Peyer's patch (tissue), 4 donors: Measurements from ENCODE around the gene DNAH17. TPM values are rescaled to one million over a fixed set of nuclear protein-coding genes. Genes with fewer than 3 reads are reported as not detected.

Source experiments
- DNase-seq, 3 donors: peaks; one replicate each; pipeline ENCODE4 v3.0.0-alpha.2; 2017 to 2019
- H3K27ac ChIP-seq, 4 donors: fragments of 200-600 bp; sonication (generic); one replicate each; pipeline ENCODE4 v1.5.1; 2016 to 2019
- H3K27me3 ChIP-seq, 2 donors: fragments of 200-600 bp; sonication (generic); one replicate each; pipeline ENCODE4 v1.5.1; 2019
- H3K36me3 ChIP-seq, 3 donors: fragments of 200-600 bp; sonication (generic); one replicate each; pipeline ENCODE4 v1.5.1; 2016 to 2019
- H3K4me1 ChIP-seq, 4 donors: fragments of 200-600 bp; sonication (generic); one replicate each; pipeline ENCODE4 v1.5.1; 2016 to 2019
- H3K4me3 ChIP-seq, 4 donors: fragments of 200-600 bp; sonication (generic); 1 replicate in 3 of 4; 2 replicates in 1 of 4; pipeline ENCODE4 v1.5.1; 2016 to 2019; ENCODE audit warnings: mild to moderate bottlenecking in 1 of 4
- H3K9me3 ChIP-seq, 4 donors: fragments of 200-600 bp; sonication (generic); one replicate each; pipeline ENCODE4 v1.5.1; 2016 to 2019; ENCODE audit warnings: mild to moderate bottlenecking in 1 of 4
- CTCF ChIP-seq, 6 experiments: fragments of 450-650 bp in 4 of 6; fragments of 200-600 bp in 2 of 6; sonication (generic) in 1 of 6; IDR thresholded peaks; one replicate each; pipeline ENCODE4 v1.5.1; 2017 to 2019; ENCODE audit warnings: antibody characterized with exemption in 6 of 6, mild to moderate bottlenecking in 3 of 6, moderate library complexity in 1 of 6
- POLR2A ChIP-seq, 2 donors: fragments of 450-650 bp; IDR thresholded peaks; one replicate each; pipeline ENCODE4 v1.5.1; 2017; ENCODE audit warnings: antibody characterized with exemption in 2 of 2, mild to moderate bottlenecking in 2 of 2, moderate library complexity in 2 of 2
- total RNA-seq, 4 donors: library from RNA; depleted of rRNA; stranded (reverse); fragments of >200 nt; gene quantifications; one replicate each; pipeline ENCODE4 v1.1.0, GENCODE V29; 2016

Gene DNAH17
- total RNA-seq, 4 donors from 2014 or later = under 0.01 to 0.67 TPM; not detected in 2

GRCh38 chr17:78417531-78417909 lies 159.7 kb downstream of the DNAH17 start:
- H3K27ac ChIP-seq = peak overlapping the region; percentile 65 to 87 (median 78)
- no peak for TF ChIP-seq POLR2A (IDR thresholded peaks at IDR 0.05)
- TF ChIP-seq CTCF (IDR thresholded peaks at IDR 0.05) = no peak
- peak in 2 of 3 donors; percentile 41 to 45 for DNase-seq
- H3K4me3 ChIP-seq = no peak overlapping the region
- H3K36me3 ChIP-seq = peaks cover 0 to 22% (median 0%) of the 10 kb centered on the region in 3 donors
- no peaks in the 10 kb centered on the region for H3K9me3 ChIP-seq
- H3K4me1 ChIP-seq = peaks cover 0 to 70% (median 12%) of the 10 kb centered on the region in 4 donors
- H3K27me3 ChIP-seq = no peaks in the 10 kb centered on the region

- Histone ChIP-seq H3K27me3 (no peaks in the 10 kb centered on the region), H3K36me3 (peaks cover 0 to 20% (median 0%) of the 10 kb centered on the region in 3 donors), H3K9me3 (no peaks in the 10 kb centered on the region), H3K4me1 (peaks cover 0 to 76% (median 13%) of the 10 kb centered on the region in 4 donors), H3K27ac (peak overlapping the region; percentile 70 to 87 (median 78)), H3K4me3 (no peak overlapping the region)
- DNase-seq = peak in 2 of 3 donors; percentile 45 to 57
- TF ChIP-seq CTCF (IDR thresholded peaks at IDR 0.05) (no peak), POLR2A (IDR thresholded peaks at IDR 0.05) (peak in 1 of 2 donors; percentile 30)
Observed at GRCh38 chr17:78416791-78417530, 160.2 kb downstream of the DNAH17 start.

- Histone ChIP-seq H3K36me3 (peaks cover 0 to 15% (median 0%) of the 10 kb centered on the region in 3 donors), H3K9me3 (no peaks in the 10 kb centered on the region), H3K4me1 (peaks cover under 1 to 77% (median 13%) of the 10 kb centered on the region in 4 donors), H3K27me3 (no peaks in the 10 kb centered on the region), H3K27ac (peak overlapping the region; percentile 69 to 87 (median 78)), H3K4me3 (no peak overlapping the region)
- peak in 2 of 3 donors; percentile 50 to 55 for DNase-seq
- TF ChIP-seq CTCF (IDR thresholded peaks at IDR 0.05) = no peak
- no peak for TF ChIP-seq POLR2A (IDR thresholded peaks at IDR 0.05)
Observed at GRCh38 chr17:78415821-78416711, 161.1 kb downstream of the DNAH17 start.

GRCh38 chr17:78414178-78415162 lies 162.7 kb downstream of the DNAH17 start:
- peaks cover 0 to 5% (median 0%) of the 10 kb centered on the region in 3 donors for H3K36me3 ChIP-seq
- no peaks in the 10 kb centered on the region for H3K27me3 ChIP-seq
- no peaks in the 10 kb centered on the region for H3K9me3 ChIP-seq
- DNase-seq = peak; percentile 34 to 59 (median 48)
- H3K27ac ChIP-seq = peak overlapping the region; percentile 57 to 71 (median 66)
- no peak overlapping the region for H3K4me3 ChIP-seq
- TF ChIP-seq POLR2A (IDR thresholded peaks at IDR 0.05) = no peak
- TF ChIP-seq CTCF (IDR thresholded peaks at IDR 0.05) = no peak
- H3K4me1 ChIP-seq = peaks cover 6 to 81% (median 15%) of the 10 kb centered on the region in 4 donors
